ENCODE results near the gene SLC7A5.
"Not testable (repeated sequence)": the region's sequence is repeated elsewhere in the genome, so short reads cannot be mapped to it uniquely, and the experiment has no call there.

Gene SLC7A5

GRCh38 chr16:87828907-87829621, 40.2 kb downstream of the SLC7A5 start:
- TF ChIP-seq CTCF (IDR thresholded peaks at IDR 0.05), result no peak
- Histone ChIP-seq H3K27ac (no peak overlapping the region), H3K4me1 (no peaks in the 10 kb centered on the region), H3K36me3 (peaks cover 0 to 22% (median 6%) of the 10 kb centered on the region in 3 donors), H3K27me3 (peaks cover 0 to 27% of the 10 kb centered on the region in 2 donors), H3K4me3 (no peak overlapping the region), H3K9me3 (no peaks in the 10 kb centered on the region)
- intact Hi-C loops (cut with DNase I; ENCODE audit: low total_unique reads), result no loop called here
- DNase-seq, result no peak

- no peaks in the 10 kb centered on the region for H3K4me1 ChIP-seq
- no peak for TF ChIP-seq CTCF (IDR thresholded peaks at IDR 0.05)
- no peak overlapping the region for H3K4me3 ChIP-seq
- H3K36me3 ChIP-seq, result peaks cover 0 to 14% (median 4%) of the 10 kb centered on the region in 3 donors
- intact Hi-C loops (cut with DNase I; ENCODE audit: low total_unique reads), result no loop called here
- H3K9me3 ChIP-seq, result no peaks in the 10 kb centered on the region
- H3K27ac ChIP-seq, result no peak overlapping the region
- H3K27me3 ChIP-seq, result peaks cover 0 to 34% of the 10 kb centered on the region in 2 donors
- DNase-seq, result no peak
Observed at GRCh38 chr16:87828071-87828906, 41.0 kb downstream of the SLC7A5 start.

- intact Hi-C loops (cut with DNase I; ENCODE audit: low total_unique reads); H3K4me3 ChIP-seq; H3K9me3 ChIP-seq; H3K27ac ChIP-seq; H3K36me3 ChIP-seq; DNase-seq; H3K4me1 ChIP-seq: not testable (repeated sequence)
- H3K27me3 ChIP-seq, result peaks cover 0 to 41% of the 10 kb centered on the region in 2 donors
Observed at GRCh38 chr16:87827588-87827915, 41.8 kb downstream of the SLC7A5 start.

- no peaks in the 10 kb centered on the region for H3K9me3 ChIP-seq
- TF ChIP-seq CTCF (IDR thresholded peaks at IDR 0.05), result no peak
- no peaks in the 10 kb centered on the region for H3K4me1 ChIP-seq
- no peak for DNase-seq
- peaks cover 0 to 4% (median under 1%) of the 10 kb centered on the region in 3 donors for H3K36me3 ChIP-seq
- H3K27me3 ChIP-seq, result peaks cover 0 to 41% of the 10 kb centered on the region in 2 donors
- no peak overlapping the region for H3K27ac ChIP-seq
- intact Hi-C loops (cut with DNase I; ENCODE audit: low total_unique reads), result no loop called here
- H3K4me3 ChIP-seq, result no peak overlapping the region
Observed at GRCh38 chr16:87826798-87827587, 42.3 kb downstream of the SLC7A5 start.

- H3K27ac ChIP-seq; intact Hi-C loops (cut with DNase I; ENCODE audit: low total_unique reads); H3K4me3 ChIP-seq; H3K9me3 ChIP-seq; H3K36me3 ChIP-seq; H3K4me1 ChIP-seq; DNase-seq: not testable (repeated sequence)
- peaks cover 0 to 41% of the 10 kb centered on the region in 2 donors for H3K27me3 ChIP-seq
Observed at GRCh38 chr16:87826407-87826797, 42.9 kb downstream of the SLC7A5 start.

- H3K36me3 ChIP-seq; H3K4me3 ChIP-seq; DNase-seq; intact Hi-C loops (cut with DNase I; ENCODE audit: low total_unique reads); H3K4me1 ChIP-seq; H3K9me3 ChIP-seq; H3K27ac ChIP-seq: not testable (repeated sequence)
- peaks cover 0 to 41% of the 10 kb centered on the region in 2 donors for H3K27me3 ChIP-seq
Observed at GRCh38 chr16:87825842-87826120, 43.5 kb downstream of the SLC7A5 start.
